ENCODE measurements around the gene TBCD.

DNA sequence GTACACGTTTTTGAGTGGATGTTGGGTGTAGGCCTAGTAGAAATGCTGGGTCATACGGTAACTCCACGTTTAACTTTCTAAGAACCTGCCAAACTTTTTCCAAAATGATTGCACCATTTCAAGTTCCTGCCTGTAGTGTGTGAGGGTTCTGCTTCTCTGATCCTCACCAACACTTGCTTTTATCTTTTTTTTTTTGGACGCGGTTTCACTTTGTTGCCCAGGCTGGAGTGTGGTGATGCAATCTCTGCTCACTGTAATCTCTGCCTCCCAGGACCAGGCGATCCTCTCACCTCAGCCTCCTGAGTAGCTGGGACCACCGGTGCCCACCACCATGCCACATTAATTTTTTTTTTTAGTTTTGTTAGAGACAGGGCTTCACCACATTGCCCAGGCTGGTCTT lies 64.5 kb downstream of the TBCD start:
- TF ChIP-seq, protein P1, sequence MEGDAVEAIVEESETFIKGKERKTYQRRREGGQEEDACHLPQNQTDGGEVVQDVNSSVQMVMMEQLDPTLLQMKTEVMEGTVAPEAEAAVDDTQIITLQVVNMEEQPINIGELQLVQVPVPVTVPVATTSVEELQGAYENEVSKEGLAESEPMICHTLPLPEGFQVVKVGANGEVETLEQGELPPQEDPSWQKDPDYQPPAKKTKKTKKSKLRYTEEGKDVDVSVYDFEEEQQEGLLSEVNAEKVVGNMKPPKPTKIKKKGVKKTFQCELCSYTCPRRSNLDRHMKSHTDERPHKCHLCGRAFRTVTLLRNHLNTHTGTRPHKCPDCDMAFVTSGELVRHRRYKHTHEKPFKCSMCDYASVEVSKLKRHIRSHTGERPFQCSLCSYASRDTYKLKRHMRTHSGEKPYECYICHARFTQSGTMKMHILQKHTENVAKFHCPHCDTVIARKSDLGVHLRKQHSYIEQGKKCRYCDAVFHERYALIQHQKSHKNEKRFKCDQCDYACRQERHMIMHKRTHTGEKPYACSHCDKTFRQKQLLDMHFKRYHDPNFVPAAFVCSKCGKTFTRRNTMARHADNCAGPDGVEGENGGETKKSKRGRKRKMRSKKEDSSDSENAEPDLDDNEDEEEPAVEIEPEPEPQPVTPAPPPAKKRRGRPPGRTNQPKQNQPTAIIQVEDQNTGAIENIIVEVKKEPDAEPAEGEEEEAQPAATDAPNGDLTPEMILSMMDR (conservative IDR thresholded peaks at IDR 0.05; ENCODE audit: low read length): no peak
- no peak for TF ChIP-seq EZH2phosphoT487 (IDR thresholded peaks at IDR 0.05; ENCODE audit: borderline replicate concordance, low read depth, low read length)

Data from OCI-LY7 (cell line).